IMR-90 (cell line): ENCODE results near the gene INF2. TPM values are rescaled to one million over a fixed set of nuclear protein-coding genes. Genes with fewer than 3 reads are reported as not detected.

ENCODE experiments used
- ATAC-seq: fragments of 200-7000 bp; cut with Tn5 transposase; 2 replicates; pipeline ENCODE4 v1.9.1; 2020; ENCODE audit warnings: low read depth, mild to moderate bottlenecking, moderate library complexity
- BruUV-seq: library from RNA; stranded (reverse); fragments of 400-500 nt; replicated peaks from 2 replicates; lab custom pipeline; 2021; lab: Mats Ljungman, UMichigan
- CTCF ChIA-PET: fragments of 300-600 bp; formaldehyde crosslinking; extraction: SDS; loops from one replicate; lab custom pipeline; 2021; ENCODE audit warnings: antibody characterized with exemption; lab: Yijun Ruan, JAX
- POLR2A ChIA-PET: fragments of 300-600 bp; sonication (Branson Sonifier 250); formaldehyde crosslinking; loops from one replicate; lab custom pipeline; 2022; ENCODE audit warnings: antibody characterized with exemption; ENCODE audit not compliant: unreplicated experiment; lab: Charles Lee
- DNase-seq: peaks from one replicate; pipeline ENCODE4 v3.0.0; 2013
- H2AFZ ChIP-seq: replicated peaks from 2 replicates; pipeline ENCODE3; 2013; ENCODE audit warnings: low read length, mild to moderate bottlenecking; ENCODE audit not compliant: poor library complexity
- H2AK5ac ChIP-seq: 2 replicates; pipeline ENCODE4 v1.6.1; 2013; ENCODE audit warnings: low read depth, low read length, inconsistent platforms
- H2AK9ac ChIP-seq: replicated peaks from 2 replicates; pipeline ENCODE3; 2013; ENCODE audit warnings: mild to moderate bottlenecking, low read depth, low read length, moderate library complexity; ENCODE audit not compliant: poor library complexity
- H2BK120ac ChIP-seq: 2 replicates; pipeline ENCODE4 v1.6.1; 2013; ENCODE audit warnings: low read depth, low read length, inconsistent platforms
- H2BK15ac ChIP-seq: 3 replicates; pipeline ENCODE4 v1.6.1; 2013; ENCODE audit warnings: low read depth, low read length, inconsistent platforms
- H2BK20ac ChIP-seq: 2 replicates; pipeline ENCODE4 v1.6.1; 2013; ENCODE audit warnings: low read depth, mild to moderate bottlenecking, inconsistent platforms, low read length, moderate library complexity
- H2BK5ac ChIP-seq: 2 replicates; pipeline ENCODE4 v1.6.1; 2013; ENCODE audit warnings: mild to moderate bottlenecking, low read depth, low read length, inconsistent platforms; ENCODE audit not compliant: poor library complexity, severe bottlenecking
- H3K14ac ChIP-seq: replicated peaks from 2 replicates; pipeline ENCODE4 v1.6.1; 2013; ENCODE audit warnings: low read depth, low read length, inconsistent platforms
- H3K18ac ChIP-seq: 2 replicates; pipeline ENCODE4 v1.6.1; 2013; ENCODE audit warnings: low read depth, low read length, control low read depth
- H3K23ac ChIP-seq: 2 replicates; pipeline ENCODE4 v1.6.1; 2013; ENCODE audit warnings: low read depth, low read length, inconsistent platforms
- H3K27ac ChIP-seq: 2 replicates; pipeline ENCODE4 v1.5.1; 2013; ENCODE audit warnings: mild to moderate bottlenecking, control low read depth, low read length; ENCODE audit not compliant: insufficient read depth
- H3K27me3 ChIP-seq: 2 replicates; pipeline ENCODE4 v1.6.1; 2013; ENCODE audit warnings: low read length; ENCODE audit not compliant: control insufficient read depth, insufficient read depth
- H3K36me3 ChIP-seq: 2 replicates; pipeline ENCODE4 v1.6.1; 2013; ENCODE audit warnings: low read length, mixed read lengths; ENCODE audit not compliant: control insufficient read depth, insufficient read depth
- H3K4ac ChIP-seq: 2 replicates; pipeline ENCODE4 v1.6.1; 2013; ENCODE audit warnings: low read depth, low read length, inconsistent platforms
- H3K4me1 ChIP-seq: 2 replicates; pipeline ENCODE4 v1.6.1; 2013; ENCODE audit warnings: low read length, mixed read lengths; ENCODE audit not compliant: control insufficient read depth, insufficient read depth
- H3K4me2 ChIP-seq: 2 replicates; pipeline ENCODE4 v1.6.1; 2013; ENCODE audit warnings: low read depth, mild to moderate bottlenecking, control low read depth, low read length, moderate library complexity
- H3K4me3 ChIP-seq: 2 replicates; pipeline ENCODE4 v1.5.1; 2013; ENCODE audit warnings: low read depth, mild to moderate bottlenecking, control low read depth, low read length, moderate library complexity; ENCODE audit not compliant: insufficient read depth
- H3K56ac ChIP-seq: 2 replicates; pipeline ENCODE4 v1.6.1; 2013; ENCODE audit warnings: low read length, inconsistent platforms; ENCODE audit not compliant: insufficient read depth; ENCODE audit errors: extremely low read depth
- H3K79me1 ChIP-seq, 2 experiments: 2 replicates each; pipeline ENCODE4 v1.6.1; 2013; ENCODE audit warnings: low read length in 2 of 2, inconsistent platforms in 1 of 2, low read depth in 1 of 2
- H3K9ac ChIP-seq: 2 replicates; pipeline ENCODE4 v1.6.1; 2013; ENCODE audit warnings: low read depth, low read length, control low read depth
- H3K9me1 ChIP-seq: 2 replicates; pipeline ENCODE4 v1.6.1; 2013; ENCODE audit warnings: low read length, inconsistent platforms; ENCODE audit not compliant: insufficient read depth
- H3K9me3 ChIP-seq: 2 replicates; pipeline ENCODE4 v1.6.1; 2013; ENCODE audit warnings: low read length; ENCODE audit not compliant: control insufficient read depth, insufficient read depth
- H4K20me1 ChIP-seq: 2 replicates; pipeline ENCODE4 v1.6.1; 2013; ENCODE audit warnings: low read length, inconsistent platforms; ENCODE audit not compliant: insufficient read depth
- H4K5ac ChIP-seq: 2 replicates; pipeline ENCODE4 v1.6.1; 2013; ENCODE audit warnings: mild to moderate bottlenecking, low read depth, low read length, control low read depth
- H4K8ac ChIP-seq, 2 experiments: 2 replicates each; pipeline ENCODE4 v1.6.1; 2013; ENCODE audit warnings: low read depth in 2 of 2, low read length in 2 of 2, control low read depth in 1 of 2, inconsistent platforms in 1 of 2
- H4K91ac ChIP-seq: 2 replicates; pipeline ENCODE4 v1.6.1; 2013; ENCODE audit warnings: low read depth, low read length, inconsistent platforms; ENCODE audit not compliant: insufficient read depth
- BHLHE40 ChIP-seq: fragments of 150-350 bp; IDR thresholded peaks from 2 replicates; pipeline ENCODE4 v1.6.1; 2016; ENCODE audit warnings: mild to moderate bottlenecking, low read depth, low read length
- CEBPB ChIP-seq: IDR thresholded peaks from 2 replicates; pipeline ENCODE4 v1.6.1; 2012; ENCODE audit warnings: low read depth, low read length, improper control_type of control experiment
- CHD1 ChIP-seq: IDR thresholded peaks from 2 replicates; pipeline ENCODE4 v1.6.1; 2012; ENCODE audit warnings: low read depth, low read length, improper control_type of control experiment
- CTCF ChIP-seq: conservative IDR thresholded peaks from 2 replicates; pipeline ENCODE4 v1.5.1; 2012; ENCODE audit warnings: mild to moderate bottlenecking, low read depth, low read length, improper control_type of control experiment
- ELK1 ChIP-seq: fragments of 150-350 bp; IDR thresholded peaks from 2 replicates; pipeline ENCODE4 v1.6.1; 2016; ENCODE audit warnings: low read depth, mild to moderate bottlenecking, low read length, moderate library complexity, borderline replicate concordance
- FOS ChIP-seq: fragments of 150-350 bp; IDR thresholded peaks from 2 replicates; pipeline ENCODE4 v1.6.1; 2016; ENCODE audit warnings: low read depth, low read length
- MAFK ChIP-seq: IDR thresholded peaks from 2 replicates; pipeline ENCODE4 v1.6.1; 2012; ENCODE audit warnings: low read depth, low read length, improper control_type of control experiment
- MAZ ChIP-seq: IDR thresholded peaks from 2 replicates; pipeline ENCODE4 v1.6.1; 2012; ENCODE audit warnings: low read depth, mild to moderate bottlenecking, low read length, improper control_type of control experiment, moderate library complexity, borderline replicate concordance
- MXI1 ChIP-seq: IDR thresholded peaks from 2 replicates; pipeline ENCODE4 v1.6.1; 2012; ENCODE audit warnings: low read depth, mild to moderate bottlenecking, low read length, moderate library complexity, borderline replicate concordance
- NFE2L2 ChIP-seq: fragments of 150-350 bp; IDR thresholded peaks from 2 replicates; pipeline ENCODE4 v1.6.1; 2016; ENCODE audit warnings: low read depth, mild to moderate bottlenecking, low read length
- POLR2A ChIP-seq: IDR thresholded peaks from 2 replicates; pipeline ENCODE4 v1.6.1; 2012; ENCODE audit warnings: mild to moderate bottlenecking, low read depth, low read length
- RCOR1 ChIP-seq: IDR thresholded peaks from 2 replicates; pipeline ENCODE4 v1.6.1; 2012; ENCODE audit warnings: mild to moderate bottlenecking, low read length, improper control_type of control experiment; ENCODE audit not compliant: insufficient replicate concordance
- SMC3 ChIP-seq: fragments of 150-350 bp; IDR thresholded peaks from 2 replicates; pipeline ENCODE4 v1.6.1; 2016; ENCODE audit warnings: low read depth, mild to moderate bottlenecking, antibody characterized with exemption, low read length, moderate library complexity
- USF2 ChIP-seq: fragments of 150-350 bp; IDR thresholded peaks from 2 replicates; pipeline ENCODE4 v1.6.1; 2017; ENCODE audit warnings: mild to moderate bottlenecking, antibody characterized with exemption, low read length, low read depth
- WGBS, 2 experiments: methylation state at CpG; one replicate each; pipeline versions ENCODE4 v1.1.5 to v1.1.7; 2013; ENCODE audit warnings: missing lambda C conversion rate in 2 of 2; ENCODE audit not compliant: insufficient read length in 1 of 2; ENCODE audit errors: extremely low coverage in 2 of 2; 5-methylcytosine and 5-hydroxymethylcytosine counted together
- dilution Hi-C: fragments of 300-500 bp; cut with HindIII; formaldehyde crosslinking; loops from one replicate; pipeline ENCODE4 v1.14.3; 2018; ENCODE audit warnings: low sequenced_read_pairs; ENCODE audit not compliant: unreplicated experiment
- in situ Hi-C: fragments of 300-500 bp; cut with MboI; formaldehyde crosslinking; loops from 3 replicates; pipeline ENCODE4 v1.14.3; 2019; ENCODE audit warnings: low sequenced_read_pairs, inconsistent platforms, mixed read lengths
- intact Hi-C: fragments of 100-400 bp; cut with micrococcal nuclease; formaldehyde crosslinking; loops from 2 replicates; pipeline ENCODE4 v1.10.0; 2022
- polyA plus RNA-seq, 3 experiments: library from polyadenylated mRNA; depleted of rRNA; stranded (reverse); fragments of >200 nt; gene quantifications; 2 replicates each; pipeline ENCODE4 v1.2.3, GENCODE V29; 2012; ENCODE audit warnings: low replicate concordance in 1 of 3
- total RNA-seq: library from RNA; depleted of rRNA; stranded (reverse); fragments of >200 nt; gene quantifications from 2 replicates; pipeline ENCODE4 v1.2.3, GENCODE V29; 2012

Gene INF2
- total and polyA plus RNA-seq, 2 of the 4 experiments (the other 2 are of a cell fraction): 16.8 to 62.1 TPM

GRCh38 chr14:104659146-104659545 is 30.3 kb upstream of the INF2 start:
- Histone ChIP-seq H3K36me3 (no peaks in the 10 kb centered on the region), H4K20me1 (no peaks in the 10 kb centered on the region), H2BK5ac (no peak overlapping the region), H4K5ac (no peak overlapping the region), H3K4ac (no peak overlapping the region), H3K18ac (no peak overlapping the region), H2BK120ac (no peak overlapping the region), H3K9ac (no peak overlapping the region), H3K4me1 (no peaks in the 10 kb centered on the region), H3K27ac (no peak overlapping the region), H2BK15ac (no peak overlapping the region), H3K14ac (no peak overlapping the region), H2BK20ac (no peak overlapping the region), H3K23ac (no peak overlapping the region), H3K79me1 (no peaks in the 10 kb centered on the region), H3K9me1 (no peaks in the 10 kb centered on the region), H2AFZ (no peak overlapping the region), H2AK9ac (no peak overlapping the region), H3K9me3 (peaks cover 9% of the 10 kb centered on the region), H3K27me3 (peaks cover 15% of the 10 kb centered on the region; the same call in 1 of the 2 replicates), H3K4me2 (no peak overlapping the region), H4K91ac (no peak overlapping the region), H3K4me3 (no peak overlapping the region), H4K8ac (no peak overlapping the region), H2AK5ac (no peak overlapping the region), H3K56ac (no peak overlapping the region)
- dilution Hi-C loops (no loop called here), in situ Hi-C loops (loop anchor here (5.0 kb wide), 1 partner anchor 48 kb away; no protein-coding TSS in a partner anchor), intact Hi-C loops (no loop called here)
- no peak for ATAC-seq
- no CpG with 5 or more reads among the region's 5 CpGs for WGBS, 2 experiments
- DNase-seq: no peak
- ChIA-PET CTCF (no interaction called here), POLR2A (no interaction called here)
- no TSS peak for BruUV-seq
- TF ChIP-seq CTCF (no peak), CEBPB (no peak), MXI1 (no peak), RCOR1 (no peak), MAZ (no peak), CHD1 (no peak), MAFK (no peak), NFE2L2 (no peak), POLR2A (no peak), BHLHE40 (no peak), SMC3 (no peak), ELK1 (no peak), FOS (no peak), USF2 (no peak)
